ENCODE measurements around the gene WAC.

Gene WAC

GRCh38 chr10:28533186-28533564 is 257 bp downstream of the WAC start:
- DNase-seq: no peak

- peak; percentile 32 to 63 for DNase-seq
Measured at GRCh38 chr10:28533571-28534304, 820 bp downstream of the WAC start.

GRCh38 chr10:28535846-28536245 is 2.9 kb downstream of the WAC start:
- no peak for DNase-seq

- DNase-seq: no peak
Measured at GRCh38 chr10:28538595-28538994, 5.7 kb downstream of the WAC start.

DNA sequence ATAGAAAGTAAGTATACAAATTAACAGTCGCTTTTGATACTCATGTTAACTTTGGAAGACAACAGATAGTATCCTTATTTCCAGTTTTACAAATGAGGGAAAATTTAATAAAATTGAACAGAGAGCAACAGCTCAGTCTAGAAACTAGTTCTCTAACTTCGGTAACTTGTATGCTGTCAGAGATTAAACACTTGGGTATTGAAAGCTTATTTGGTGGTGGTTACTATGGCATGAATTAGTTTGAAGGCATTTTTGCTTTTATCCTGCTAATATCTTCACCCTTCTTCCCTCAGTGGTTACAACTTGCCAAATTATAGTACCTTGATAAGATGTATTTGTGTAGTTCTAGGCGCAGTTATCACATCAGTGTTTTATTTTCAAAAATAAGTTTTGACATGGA is 7.2 kb downstream of the WAC start:
- no peak for DNase-seq

DNA sequence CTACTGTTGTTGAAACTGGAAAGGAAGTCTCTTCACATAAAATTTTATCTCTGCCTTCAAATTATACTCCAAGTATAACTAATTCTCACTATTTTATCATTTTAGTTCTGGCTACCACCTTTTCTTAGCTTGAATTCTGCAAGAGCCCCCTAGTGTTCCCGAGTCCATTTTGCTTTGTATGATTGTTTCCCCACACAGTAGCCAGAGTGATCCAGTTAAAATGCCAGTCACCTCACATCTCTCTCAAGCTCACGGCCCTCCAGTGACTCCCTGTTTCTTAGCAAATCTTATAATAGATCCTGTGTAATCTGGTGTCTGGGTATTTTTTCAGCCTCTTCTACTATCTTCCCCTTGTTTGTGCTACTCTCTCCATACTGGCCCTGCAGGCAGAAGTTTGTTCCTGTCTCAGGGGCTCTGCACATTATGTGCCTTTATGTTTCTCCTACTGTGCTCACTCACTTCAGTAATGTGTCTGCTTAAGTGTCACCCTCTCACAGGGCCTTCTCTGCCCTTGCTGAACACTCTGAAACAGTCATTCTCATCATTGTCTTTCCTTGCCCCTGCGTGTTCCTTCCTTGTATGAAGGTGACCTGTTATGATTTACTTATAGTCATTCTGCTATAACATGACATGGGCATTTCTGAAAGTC is 8.9 kb downstream of the WAC start:
- no peak for DNase-seq

- no peak for DNase-seq
Measured at GRCh38 chr10:28542728-28543127, 9.8 kb downstream of the WAC start.

DNA sequence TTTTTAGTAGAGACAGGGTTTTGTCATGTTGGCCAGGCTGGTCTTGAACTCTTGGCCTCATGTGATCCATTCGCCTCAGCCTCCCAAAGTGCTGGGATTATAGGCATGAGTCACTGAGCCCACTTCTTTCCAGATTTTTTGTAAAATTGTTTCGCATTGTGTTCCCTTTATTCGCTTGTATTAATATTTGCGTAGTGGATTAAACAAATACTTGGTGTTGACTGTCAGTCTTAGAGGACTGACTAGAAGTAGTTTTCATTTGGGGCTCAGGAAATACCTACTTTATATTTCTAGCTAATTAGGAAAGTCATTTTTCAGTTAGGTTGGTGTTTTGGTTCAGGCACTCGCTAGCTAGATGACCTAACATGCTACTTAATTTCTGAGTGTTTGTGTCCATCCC is 11.1 kb downstream of the WAC start:
- no peak for DNase-seq

GRCh38 chr10:28545967-28546644 is 13.2 kb downstream of the WAC start:
- no peak for DNase-seq

- no peak for DNase-seq
Measured at GRCh38 chr10:28548781-28549498, 16.0 kb downstream of the WAC start.

DNA sequence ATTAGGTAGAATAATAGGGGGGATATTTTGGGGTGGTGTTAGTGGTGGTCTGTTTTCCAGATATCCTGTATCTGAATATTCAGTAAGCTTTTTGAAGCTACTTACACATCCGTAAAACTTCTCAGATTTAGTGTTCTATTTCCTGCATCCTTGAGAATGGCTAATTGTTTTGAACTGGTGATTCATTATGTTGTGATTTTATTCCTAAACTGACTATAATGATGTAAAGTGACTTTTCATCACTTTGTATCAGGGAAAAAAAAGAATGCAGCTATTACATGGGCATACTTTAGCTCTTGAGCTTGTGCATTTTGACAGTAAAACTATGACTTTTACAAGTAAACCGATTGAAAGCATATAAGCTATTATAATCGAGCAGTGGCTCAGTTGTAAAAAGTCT is 18.2 kb downstream of the WAC start:
- no peak for DNase-seq

- no peak for DNase-seq
Measured at GRCh38 chr10:28552775-28553174, 19.9 kb downstream of the WAC start.

- no peak for DNase-seq
Measured at GRCh38 chr10:28554009-28554408, 21.1 kb downstream of the WAC start.

DNA sequence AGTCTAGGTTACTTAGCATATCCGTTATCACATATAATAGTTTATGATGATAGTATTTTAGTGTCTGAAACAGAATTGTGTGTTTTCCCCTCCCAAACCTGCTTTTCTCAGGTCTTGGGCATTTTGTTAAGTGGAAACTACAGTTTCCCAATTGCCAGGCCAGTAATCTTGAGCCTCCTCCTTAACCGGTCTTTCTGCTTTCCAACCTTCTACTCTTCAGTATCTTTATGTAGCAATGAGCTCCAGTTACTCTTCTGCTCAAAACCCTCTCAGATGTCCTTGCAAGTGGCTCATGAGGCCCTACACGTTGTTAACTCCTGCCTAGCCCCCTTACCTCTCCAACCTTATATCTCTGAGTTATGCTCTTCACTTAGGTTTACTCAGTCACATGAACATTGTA is 22.0 kb downstream of the WAC start:
- DNase-seq: no peak

DNA sequence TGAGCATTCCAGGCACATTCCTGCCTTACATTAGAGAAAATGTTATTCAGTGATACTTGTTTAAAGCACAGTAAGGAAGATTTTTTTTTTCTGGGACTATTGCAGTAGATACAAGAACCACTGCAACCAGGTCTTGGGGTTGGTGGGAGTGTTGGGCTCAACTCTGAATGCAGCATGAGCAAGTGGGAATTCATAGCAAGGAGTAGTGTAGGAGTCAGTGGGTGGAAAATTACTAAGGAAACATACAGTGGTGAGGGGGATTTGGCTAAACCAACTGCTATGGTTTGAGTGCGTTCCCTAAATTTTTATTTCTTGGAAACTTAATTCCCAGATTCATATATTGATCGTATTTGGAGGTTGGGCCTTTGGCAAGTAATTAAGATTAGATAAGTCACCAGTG is 22.4 kb downstream of the WAC start:
- DNase-seq: no peak

GRCh38 chr10:28556142-28556541 is 23.2 kb downstream of the WAC start:
- no peak for DNase-seq

GRCh38 chr10:28558186-28558585 is 25.3 kb downstream of the WAC start:
- peak in 1 of 2 donors; percentile 45 for DNase-seq

- peak; percentile 58 to 59 for DNase-seq
Measured at GRCh38 chr10:28558923-28559508, 26.1 kb downstream of the WAC start.

DNA sequence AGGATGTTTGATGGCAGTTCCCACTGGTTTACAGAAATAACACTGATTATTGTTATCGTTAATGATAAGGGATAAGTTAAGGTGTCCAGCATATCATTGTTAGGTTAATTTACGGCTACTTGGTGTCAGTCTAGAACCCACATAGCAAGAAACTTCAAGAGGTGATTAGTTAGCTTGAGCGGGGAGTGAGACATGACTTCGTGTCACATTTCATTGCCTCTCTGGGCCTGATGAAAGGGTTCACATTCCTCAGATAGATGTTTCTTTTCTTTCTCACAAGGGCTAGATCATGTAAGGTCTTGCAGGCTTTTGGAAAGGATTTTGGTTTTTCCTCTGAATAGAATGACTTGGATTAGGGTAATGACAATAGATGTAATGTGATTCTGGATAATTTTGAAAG is 26.7 kb downstream of the WAC start:
- DNase-seq: no peak

- no peak for DNase-seq
Measured at GRCh38 chr10:28560617-28561016, 27.7 kb downstream of the WAC start.

GRCh38 chr10:28561531-28561930 is 28.6 kb downstream of the WAC start:
- no peak for DNase-seq

DNA sequence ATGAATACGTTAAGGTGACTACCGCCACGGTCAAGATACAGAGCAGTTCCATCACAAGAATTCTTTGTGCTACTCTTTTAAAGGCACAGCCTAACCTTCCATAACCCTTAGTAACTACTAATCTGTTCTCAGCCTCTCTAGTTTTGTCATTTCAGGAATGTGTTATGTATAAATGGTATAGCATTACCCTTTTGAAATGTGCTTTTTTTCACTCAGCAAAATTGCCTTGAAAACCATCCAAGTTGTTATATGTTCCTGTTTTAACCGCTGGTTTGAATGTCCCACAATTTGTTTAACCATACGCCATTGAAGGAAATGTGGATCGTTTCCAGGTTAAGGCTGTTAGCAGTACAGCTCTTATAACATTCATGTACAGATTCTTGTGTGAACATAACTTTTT is 32.0 kb downstream of the WAC start:
- DNase-seq: no peak

GRCh38 chr10:28566458-28567015 is 33.6 kb downstream of the WAC start:
- DNase-seq: no peak

All from inflammatory macrophage (primary cell).